ENCODE measurements around the gene MUC12.

- no peak for TF ChIP-seq CTCF (IDR thresholded peaks at IDR 0.05 in 2 of 3, conservative IDR thresholded peaks at IDR 0.05 in 1 of 3; ENCODE audit: borderline replicate concordance in 1 of 3, insufficient read depth in 1 of 3, low read depth in 2 of 3, low read length in 2 of 3)
- TF ChIP-seq MAX (IDR thresholded peaks at IDR 0.05): no peak
- no peak for TF ChIP-seq POLR2AphosphoS5 (IDR thresholded peaks at IDR 0.05; ENCODE audit: low read depth, low read length)
- no peak for TF ChIP-seq EZH2 (IDR thresholded peaks at IDR 0.05)
- TF ChIP-seq CEBPB (IDR thresholded peaks at IDR 0.05; ENCODE audit: low read depth): no peak
- TF ChIP-seq ATF3 (IDR thresholded peaks at IDR 0.05): no peak
- no peak for TF ChIP-seq EZH2phosphoT487 (IDR thresholded peaks at IDR 0.05; ENCODE audit: borderline replicate concordance)
- no peak for TF ChIP-seq SP1 (IDR thresholded peaks at IDR 0.05; ENCODE audit: low read depth)
- no peak for TF ChIP-seq FOSL1 (IDR thresholded peaks at IDR 0.05; ENCODE audit: low read depth)
- no peak for TF ChIP-seq POLR2A (IDR thresholded peaks at IDR 0.05; ENCODE audit: borderline replicate concordance, extremely low read depth, insufficient read depth, insufficient read length)
- TF ChIP-seq YY1 (IDR thresholded peaks at IDR 0.05; ENCODE audit: extremely low read depth, insufficient replicate concordance, low read depth, low read length): no peak
- TF ChIP-seq ZNF274 (IDR thresholded peaks at IDR 0.05; ENCODE audit: low read depth, low read length): no peak
- no peak for TF ChIP-seq RAD21 (IDR thresholded peaks at IDR 0.05; ENCODE audit: low read depth)
- no peak for TF ChIP-seq REST (IDR thresholded peaks at IDR 0.05; ENCODE audit: low read depth)
These were observed 11.4 kb upstream of the MUC12 start for GRCh38 chr7:100957832-100958421.

All from HCT116 (cell line).